ENCODE data around the gene MISP.

DNA sequence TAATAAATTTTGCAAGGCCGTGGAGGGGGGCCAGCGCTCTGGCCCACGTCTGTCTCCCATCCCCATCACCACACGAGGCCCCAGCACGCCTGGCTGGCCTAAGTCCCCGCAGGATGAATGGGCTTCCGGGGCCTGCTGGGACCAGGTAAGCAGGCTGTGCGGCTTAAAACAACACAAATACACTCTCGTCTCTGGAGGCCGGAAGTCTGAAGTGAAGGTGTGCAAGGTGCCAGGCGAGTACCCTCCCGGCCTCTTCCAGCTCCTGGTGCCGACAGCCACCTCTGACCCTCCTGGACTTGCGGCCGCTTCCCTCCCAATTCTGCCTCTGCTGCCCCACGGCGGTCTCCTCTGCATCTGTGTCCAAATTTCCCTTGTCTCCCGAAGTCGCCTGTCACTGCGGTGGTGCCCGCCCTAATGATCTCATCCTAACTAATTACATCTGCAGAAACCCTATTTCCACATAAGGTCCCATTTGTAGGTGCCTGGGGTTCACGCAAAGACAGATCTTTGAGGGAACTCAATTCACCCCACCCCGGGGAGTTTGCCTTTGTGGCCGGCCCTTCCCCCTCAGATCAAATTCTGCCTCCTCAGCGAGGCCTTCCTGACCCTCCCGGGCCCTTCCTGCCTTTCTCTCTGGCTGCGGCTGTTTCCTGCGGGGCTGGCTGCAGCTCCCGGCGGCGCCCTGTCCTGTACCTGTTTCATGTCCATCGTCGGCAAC is 38.2 kb downstream of the MISP start:
- no peak for TF ChIP-seq GABPA (IDR thresholded peaks at IDR 0.05; ENCODE audit: low read depth)
- no peak for TF ChIP-seq POLR2AphosphoS5 (IDR thresholded peaks at IDR 0.05; ENCODE audit: low read depth)
